GM18873 (cell line): ENCODE measurements around the gene AMN1.

Source experiments
- ATAC-seq: cut with Tn5 transposase; IDR thresholded peaks from one replicate; pipeline ENCODE4 v1.9.1; 2021; ENCODE audit warnings: mild to moderate bottlenecking, moderate library complexity, moderate number of reproducible peaks; ENCODE audit not compliant: unreplicated experiment, low FRiP score

The AMN1 gene

GRCh38 chr12:31633464-31633863 lies 95.4 kb downstream of the AMN1 start:
- no peak for ATAC-seq

GRCh38 chr12:31631809-31632208 lies 97.0 kb downstream of the AMN1 start:
- no peak for ATAC-seq

DNA sequence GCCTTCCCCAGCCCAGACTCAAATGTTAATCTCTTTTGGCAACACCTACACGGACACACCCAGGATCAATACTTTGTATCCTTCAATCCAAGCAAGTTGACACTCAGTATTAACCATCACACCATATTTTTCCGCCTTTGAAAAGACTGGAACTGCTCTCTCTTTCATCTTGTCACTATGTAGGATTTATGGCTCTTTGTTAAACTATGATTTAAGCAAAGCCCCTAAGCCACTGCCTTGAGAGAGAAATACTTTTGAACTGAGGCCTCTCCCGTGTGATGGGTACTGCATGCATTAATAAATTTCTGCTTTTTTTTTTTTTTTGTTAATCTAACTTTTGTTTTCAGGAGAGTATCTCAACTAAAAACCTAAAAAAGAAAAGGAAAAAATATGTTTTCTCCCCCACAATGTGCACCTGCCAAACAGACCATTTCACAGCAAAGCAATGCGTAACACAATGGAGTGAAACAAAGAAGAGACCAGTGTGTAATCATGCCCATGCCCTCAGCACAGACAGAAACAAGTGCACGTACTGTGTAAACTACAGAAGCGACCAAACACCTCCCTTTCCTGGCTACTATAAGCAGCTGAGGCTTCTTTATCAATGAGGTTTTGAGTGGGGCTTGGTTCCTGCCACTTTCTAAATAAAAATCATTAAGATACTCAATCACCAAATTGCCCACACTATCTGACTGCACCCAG lies 97.6 kb downstream of the AMN1 start:
- no peak for ATAC-seq

DNA sequence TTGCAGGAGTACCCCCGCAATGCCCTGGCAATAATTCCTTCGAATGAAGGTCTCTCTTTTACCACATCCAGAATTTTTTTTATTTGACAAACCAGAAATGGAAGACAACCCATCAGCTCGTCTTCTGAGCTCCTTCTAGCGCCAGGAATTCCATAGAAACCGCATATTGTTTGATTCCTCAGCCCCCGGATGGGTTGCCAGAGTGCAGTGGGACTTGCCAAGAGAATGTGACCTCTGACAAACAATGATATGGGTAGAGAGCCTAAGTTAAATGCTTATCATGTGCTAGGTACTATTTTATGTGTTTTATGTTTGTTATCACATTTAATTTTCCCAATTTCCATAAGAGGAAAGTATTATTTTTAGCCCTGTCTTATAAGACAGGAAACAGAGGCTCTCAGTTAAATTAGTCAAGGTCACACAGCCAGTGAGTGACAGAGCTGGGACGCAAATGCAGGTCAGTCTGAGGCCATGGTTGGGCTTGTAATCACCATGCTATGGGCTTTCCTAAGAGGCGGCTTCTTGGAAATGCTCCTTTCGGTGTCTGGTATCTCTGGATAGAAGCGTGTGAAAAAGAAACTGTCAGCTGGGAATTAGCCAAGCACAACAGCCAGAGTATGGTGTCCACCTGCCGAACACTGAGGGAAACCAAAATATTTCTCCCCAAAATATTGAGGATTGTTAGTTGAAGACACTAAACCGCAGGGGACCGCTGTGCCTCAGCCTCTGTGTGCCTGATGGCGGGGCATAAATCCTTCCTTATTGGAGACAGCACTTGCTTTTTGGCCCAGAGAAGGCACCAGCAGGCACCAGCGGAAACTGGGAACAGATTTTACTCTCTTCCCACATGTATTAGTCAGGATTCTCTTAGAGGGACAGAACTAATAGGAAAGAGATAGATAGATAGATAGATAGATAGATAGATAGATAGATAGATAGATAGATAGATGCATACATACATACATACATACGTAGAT lies 98.8 kb downstream of the AMN1 start:
- no peak for ATAC-seq

- ATAC-seq = no peak
Observed at GRCh38 chr12:31627456-31628054, 101.3 kb downstream of the AMN1 start.

DNA sequence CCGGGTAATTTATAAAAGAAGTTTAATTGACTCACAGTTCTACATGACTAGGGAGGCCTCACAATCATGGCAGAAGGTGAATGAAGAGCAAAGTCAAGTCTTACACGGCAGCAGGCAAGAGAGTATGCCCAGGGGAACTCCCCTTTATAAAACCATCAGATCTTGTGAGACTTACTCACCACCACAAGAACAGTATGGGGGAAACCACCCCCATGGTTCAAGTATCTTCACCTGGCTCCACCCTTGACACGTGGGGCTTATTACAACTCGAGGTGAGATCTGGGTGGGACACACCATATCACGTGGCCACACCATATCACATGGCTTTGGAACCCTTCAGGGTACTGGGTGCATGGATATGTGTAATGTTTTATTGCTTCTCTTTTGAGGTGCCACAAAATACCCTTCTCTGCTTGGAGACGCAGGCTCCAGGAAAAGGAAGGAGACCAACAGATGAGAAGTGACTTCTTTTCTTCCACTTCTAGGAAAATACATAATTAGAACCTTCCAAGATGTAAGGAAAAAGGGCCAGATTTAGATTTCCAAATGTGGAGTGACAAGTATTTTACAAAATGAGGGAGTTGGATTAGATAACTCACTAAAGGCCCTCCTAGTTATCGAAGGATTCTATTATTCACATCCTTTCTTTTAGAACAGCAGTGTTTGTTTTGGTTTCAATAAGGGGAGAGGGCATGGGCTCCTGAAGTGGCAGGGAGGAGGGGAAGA lies 102.4 kb downstream of the AMN1 start:
- ATAC-seq = no peak

DNA sequence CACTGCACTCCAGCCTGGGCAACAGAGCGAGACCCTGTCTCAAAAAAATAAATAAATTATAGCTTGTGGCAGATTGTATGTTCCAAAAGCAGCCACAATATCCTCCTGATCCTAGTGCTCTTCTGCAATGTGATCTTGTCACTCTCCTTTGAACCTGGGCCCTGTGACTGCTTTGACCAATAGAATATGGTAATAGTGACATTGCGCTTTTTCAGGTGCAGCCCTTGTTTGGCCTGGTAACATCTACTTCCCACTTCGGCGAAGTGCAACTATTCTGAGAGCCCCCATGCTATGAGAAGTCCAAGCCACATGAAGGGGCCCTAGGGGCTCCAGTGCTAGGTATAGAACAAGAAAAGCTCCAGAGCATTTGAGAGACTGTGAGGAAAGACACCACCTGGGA lies 106.8 kb downstream of the AMN1 start:
- no peak for ATAC-seq
